Measurements from ENCODE around the gene SCRN2.

DNA sequence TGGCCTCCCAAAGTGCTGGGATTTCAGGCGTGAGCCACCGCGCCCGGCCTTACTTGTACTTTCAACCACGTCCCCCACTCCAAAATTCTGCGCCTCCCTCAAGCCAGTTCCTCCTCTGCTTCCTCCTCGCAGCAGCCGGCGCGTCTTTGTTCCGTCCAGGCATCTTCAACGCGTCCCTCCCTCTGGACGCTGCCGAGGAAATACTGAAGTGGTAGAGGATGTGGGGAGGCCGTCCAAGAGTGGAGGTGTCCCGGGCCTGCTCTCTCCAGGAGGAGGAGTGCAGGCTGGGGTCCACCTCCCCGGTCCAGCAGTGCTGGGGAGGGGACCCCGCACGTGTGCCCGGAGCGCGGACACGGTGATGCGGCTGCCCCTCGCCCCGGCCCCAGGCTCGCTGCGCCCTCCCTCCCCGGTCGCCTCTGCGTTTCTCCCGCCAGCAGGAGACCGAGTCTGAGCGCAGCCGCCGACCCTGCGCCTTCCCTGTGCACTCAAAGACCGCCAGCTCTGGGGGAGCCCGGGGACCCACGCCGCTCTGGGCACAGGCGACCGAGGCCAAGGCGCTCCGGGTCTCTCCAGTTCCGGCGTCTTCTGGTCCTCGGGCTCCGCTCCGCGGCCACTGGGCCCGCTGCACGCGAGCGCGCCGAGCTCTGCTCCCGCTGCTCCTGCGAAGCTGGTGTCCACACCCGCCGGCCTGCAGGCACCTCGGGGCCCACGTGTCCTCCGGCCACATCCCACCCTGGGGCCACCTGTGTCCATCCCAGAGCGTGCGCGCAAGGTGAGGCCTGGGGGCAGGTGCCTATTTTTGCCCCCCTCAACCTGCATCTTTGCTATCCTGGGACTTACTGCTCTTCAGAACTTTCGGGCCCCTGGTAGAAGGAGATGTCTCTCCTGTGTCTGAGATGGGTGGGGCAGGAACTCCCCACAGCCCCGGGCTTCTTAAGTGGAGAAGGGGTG is 51.2 kb downstream of the SCRN2 start:
- TF ChIP-seq, protein P1, sequence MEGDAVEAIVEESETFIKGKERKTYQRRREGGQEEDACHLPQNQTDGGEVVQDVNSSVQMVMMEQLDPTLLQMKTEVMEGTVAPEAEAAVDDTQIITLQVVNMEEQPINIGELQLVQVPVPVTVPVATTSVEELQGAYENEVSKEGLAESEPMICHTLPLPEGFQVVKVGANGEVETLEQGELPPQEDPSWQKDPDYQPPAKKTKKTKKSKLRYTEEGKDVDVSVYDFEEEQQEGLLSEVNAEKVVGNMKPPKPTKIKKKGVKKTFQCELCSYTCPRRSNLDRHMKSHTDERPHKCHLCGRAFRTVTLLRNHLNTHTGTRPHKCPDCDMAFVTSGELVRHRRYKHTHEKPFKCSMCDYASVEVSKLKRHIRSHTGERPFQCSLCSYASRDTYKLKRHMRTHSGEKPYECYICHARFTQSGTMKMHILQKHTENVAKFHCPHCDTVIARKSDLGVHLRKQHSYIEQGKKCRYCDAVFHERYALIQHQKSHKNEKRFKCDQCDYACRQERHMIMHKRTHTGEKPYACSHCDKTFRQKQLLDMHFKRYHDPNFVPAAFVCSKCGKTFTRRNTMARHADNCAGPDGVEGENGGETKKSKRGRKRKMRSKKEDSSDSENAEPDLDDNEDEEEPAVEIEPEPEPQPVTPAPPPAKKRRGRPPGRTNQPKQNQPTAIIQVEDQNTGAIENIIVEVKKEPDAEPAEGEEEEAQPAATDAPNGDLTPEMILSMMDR (conservative IDR thresholded peaks at IDR 0.05; ENCODE audit: low read depth, low read length): peak; percentile 58
- TF ChIP-seq EZH2 (IDR thresholded peaks at IDR 0.05; ENCODE audit: low read length, unreplicated experiment): peak; percentile 32
- no peak for TF ChIP-seq EZH2phosphoT487 (IDR thresholded peaks at IDR 0.05; ENCODE audit: borderline replicate concordance, low read length)

Data from PC-3 (cell line).